Nephron (organoid): ENCODE data around the gene PFDN2.
A peak's percentile ranks its signal among the peaks of the same experiment; 100 is the strongest.

Experiments used
- H3K27ac Mint-ChIP-seq, 3 experiments: 2 replicates each; pipeline ENCODE4 v1.8.0; 2020; ENCODE audit warnings: mixed read lengths in 3 of 3, mild to moderate bottlenecking in 2 of 3, moderate library complexity in 1 of 3
- H3K27me3 Mint-ChIP-seq: 2 replicates; pipeline ENCODE4 v1.8.0; 2021; ENCODE audit warnings: low read depth, mild to moderate bottlenecking, moderate library complexity, mixed read lengths
- H3K36me3 Mint-ChIP-seq: 2 replicates; pipeline ENCODE4 v1.8.0; 2020; ENCODE audit warnings: low read depth, mixed read lengths
- H3K4me1 Mint-ChIP-seq: 2 replicates; pipeline ENCODE4 v1.8.0; 2020; ENCODE audit warnings: mixed read lengths
- H3K4me3 Mint-ChIP-seq, 3 experiments: 2 replicates each; pipeline ENCODE4 v1.8.0; 2020; ENCODE audit warnings: mild to moderate bottlenecking in 3 of 3, mixed read lengths in 3 of 3, moderate library complexity in 2 of 3
- H3K9me3 Mint-ChIP-seq: 2 replicates; pipeline ENCODE4 v1.8.0; 2020; ENCODE audit warnings: mixed read lengths
- CTCF ChIP-seq, 3 experiments: fragments of 200-600 bp; sonication (generic); IDR thresholded peaks; one replicate each; pipeline ENCODE4 v1.5.0; 2021; ENCODE audit warnings: antibody characterized with exemption in 3 of 3; ENCODE audit not compliant: unreplicated experiment in 3 of 3

PFDN2 gene

GRCh38 chr1:161117759-161118581 lies at the start of gene PFDN2, which contains the start of gene NIT1:
TSS of gene PFDN2 (minus strand) at chr1:161118037. CDS start at chr1:161118026, 11 bp downstream.
TSS of gene NIT1 (plus strand) at chr1:161118105. CDS start at chr1:161118177, 72 bp downstream.
- Mint-ChIP-seq H3K27me3 (no peaks in the 10 kb centered on the region), H3K27ac (peak within 1 kb of the TSS; percentile 67 to 92 (median 83)), H3K9me3 (no peaks in the 10 kb centered on the region), H3K4me3 (peak within 1 kb of the TSS; percentile 95 to 98 (median 97)), H3K36me3 (peaks cover 32% of the 10 kb centered on the region), H3K4me1 (peaks cover 43% of the 10 kb centered on the region)
- no peak for TF ChIP-seq CTCF (IDR thresholded peaks at IDR 0.05; ENCODE audit: unreplicated experiment in 3 of 3)

- no peak for TF ChIP-seq CTCF (IDR thresholded peaks at IDR 0.05; ENCODE audit: unreplicated experiment in 3 of 3)
- H3K27me3 Mint-ChIP-seq, result no peaks in the 10 kb centered on the region
- H3K4me3 Mint-ChIP-seq, result peak overlapping the region; percentile 83 to 94 (median 88)
- H3K9me3 Mint-ChIP-seq, result no peaks in the 10 kb centered on the region
- peaks cover 33% of the 10 kb centered on the region for H3K4me1 Mint-ChIP-seq
- peak overlapping the region; percentile 88 to 93 (median 90) for H3K27ac Mint-ChIP-seq
- peaks cover 42% of the 10 kb centered on the region for H3K36me3 Mint-ChIP-seq
Measured at GRCh38 chr1:161166669-161167548, 49.1 kb upstream of the PFDN2 start.

- TF ChIP-seq CTCF (IDR thresholded peaks at IDR 0.05; ENCODE audit: unreplicated experiment in 3 of 3), result peak; percentile 27 to 48 (median 46)
- Mint-ChIP-seq H3K4me3 (peak within 1 kb of the TSS; percentile 83 to 94 (median 88)), H3K27ac (peak within 1 kb of the TSS; percentile 88 to 93 (median 90)), H3K9me3 (no peaks in the 10 kb centered on the region), H3K4me1 (peaks cover 41% of the 10 kb centered on the region), H3K36me3 (peaks cover 41% of the 10 kb centered on the region), H3K27me3 (no peaks in the 10 kb centered on the region)
Measured at GRCh38 chr1:161165742-161166668, 48.2 kb upstream of the PFDN2 start, which contains the start of gene PPOX. TSS of gene PPOX (plus strand) at chr1:161166426. CDS start at chr1:161166848, 422 bp downstream.

- no peak for TF ChIP-seq CTCF (IDR thresholded peaks at IDR 0.05; ENCODE audit: unreplicated experiment in 3 of 3)
- Mint-ChIP-seq H3K27me3 (no peaks in the 10 kb centered on the region), H3K4me3 (peak overlapping the region; percentile 64 to 88 (median 83)), H3K4me1 (peaks cover 47% of the 10 kb centered on the region), H3K36me3 (peaks cover 41% of the 10 kb centered on the region), H3K27ac (peak overlapping the region; percentile 40 to 93 (median 88)), H3K9me3 (no peaks in the 10 kb centered on the region)
Measured at GRCh38 chr1:161164901-161165610, 47.2 kb upstream of the PFDN2 start.

- H3K36me3 Mint-ChIP-seq, result peaks cover 43% of the 10 kb centered on the region
- H3K9me3 Mint-ChIP-seq, result no peaks in the 10 kb centered on the region
- H3K27ac Mint-ChIP-seq, result peak overlapping the region; percentile 0 to 68 (median 5)
- no peaks in the 10 kb centered on the region for H3K27me3 Mint-ChIP-seq
- peaks cover 55% of the 10 kb centered on the region for H3K4me1 Mint-ChIP-seq
- no peak for TF ChIP-seq CTCF (IDR thresholded peaks at IDR 0.05; ENCODE audit: unreplicated experiment in 3 of 3)
- H3K4me3 Mint-ChIP-seq, result peak overlapping the region; percentile 29 to 92 (median 45)
Measured at GRCh38 chr1:161163793-161164192, 46.0 kb upstream of the PFDN2 start.
